ENCODE measurements around the gene UGT2A2.
"Not testable (repeated sequence)": the region's sequence is repeated elsewhere in the genome, so short reads cannot be mapped to it uniquely, and the experiment has no call there.

The UGT2A2 gene

DNA sequence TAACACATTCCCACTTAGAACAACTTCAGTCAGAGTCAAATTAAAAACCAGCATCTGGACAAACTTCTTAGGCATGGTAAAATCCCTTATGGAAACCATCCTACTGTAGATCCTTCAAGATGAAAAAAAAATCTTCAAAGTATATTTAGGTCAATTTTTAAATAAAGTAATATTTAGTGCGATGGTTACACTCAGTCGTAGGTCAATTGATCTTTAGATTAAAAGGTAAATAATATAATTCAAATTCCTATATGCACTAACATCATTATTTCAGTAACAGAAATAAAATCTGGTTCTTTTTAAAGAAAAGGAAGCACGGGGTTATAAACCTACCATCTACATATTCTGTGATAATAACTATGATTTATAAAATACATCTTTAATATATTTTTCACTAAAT is at the start of gene UGT2A2:
Gene UGT2A2, minus strand, starts transcription at position 101 of the 400 bp plus-strand sequence. Its CDS starts 2 bp downstream, at position 99.
- no peak for DNase-seq

DNA sequence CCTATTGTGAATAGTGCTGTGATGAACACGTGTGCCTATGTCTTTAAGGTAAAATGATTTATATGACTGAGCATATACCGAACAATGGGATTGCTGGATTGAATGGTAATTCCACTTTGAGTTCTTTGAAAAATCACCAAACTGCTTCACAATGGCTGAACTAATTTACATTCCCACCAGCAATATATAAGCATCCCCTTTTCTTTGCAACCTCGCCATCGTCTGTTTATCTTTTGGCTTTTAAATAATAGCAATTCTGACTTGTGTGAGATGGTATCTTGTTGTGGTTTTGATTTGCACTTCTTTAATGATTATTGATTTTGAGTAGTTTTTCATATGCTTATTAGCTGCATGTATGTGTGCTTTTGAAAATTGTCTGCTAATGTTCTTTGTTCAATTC is 45.4 kb upstream of the UGT2A2 start:
- no peak for DNase-seq

DNA sequence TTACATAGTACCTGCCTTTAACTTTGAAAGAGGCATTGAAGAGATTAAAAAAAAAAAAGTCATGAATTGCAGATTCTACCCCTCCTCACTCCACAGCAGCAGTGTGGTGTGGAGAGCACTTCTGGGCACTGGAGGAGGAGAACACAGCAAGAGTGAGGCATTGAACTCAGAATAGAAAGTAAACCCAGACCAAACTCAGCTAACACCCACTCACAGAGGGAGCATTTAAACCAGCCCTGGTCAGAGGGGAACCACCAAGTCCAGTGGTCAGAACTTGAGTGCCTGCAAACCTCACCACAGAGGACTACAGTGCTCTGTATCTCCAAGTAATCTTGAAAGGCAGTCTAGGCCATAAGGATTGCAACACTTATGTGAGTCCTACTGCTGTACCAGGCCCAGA is 29.2 kb upstream of the UGT2A2 start:
- DNase-seq, result no peak

DNA sequence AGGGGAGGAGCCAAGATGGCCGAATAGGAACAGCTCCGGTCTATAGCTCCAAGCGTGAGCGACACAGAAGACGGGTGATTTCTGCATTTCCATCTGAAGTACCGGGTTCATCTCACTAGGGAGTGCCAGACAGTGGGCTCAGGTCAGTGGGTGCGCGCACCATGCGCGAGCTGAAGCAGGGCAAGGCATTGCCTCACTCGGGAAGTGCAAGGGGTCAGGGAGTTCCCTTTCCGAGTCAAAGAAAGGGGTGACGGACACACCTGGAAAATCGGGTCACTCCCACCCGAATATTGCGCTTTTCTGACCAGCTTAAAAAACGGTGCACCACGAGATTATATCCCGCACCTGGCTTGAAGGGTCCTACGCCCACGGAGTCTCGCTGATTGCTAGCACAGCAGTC is 24.6 kb upstream of the UGT2A2 start:
- DNase-seq, result not testable (repeated sequence)

DNA sequence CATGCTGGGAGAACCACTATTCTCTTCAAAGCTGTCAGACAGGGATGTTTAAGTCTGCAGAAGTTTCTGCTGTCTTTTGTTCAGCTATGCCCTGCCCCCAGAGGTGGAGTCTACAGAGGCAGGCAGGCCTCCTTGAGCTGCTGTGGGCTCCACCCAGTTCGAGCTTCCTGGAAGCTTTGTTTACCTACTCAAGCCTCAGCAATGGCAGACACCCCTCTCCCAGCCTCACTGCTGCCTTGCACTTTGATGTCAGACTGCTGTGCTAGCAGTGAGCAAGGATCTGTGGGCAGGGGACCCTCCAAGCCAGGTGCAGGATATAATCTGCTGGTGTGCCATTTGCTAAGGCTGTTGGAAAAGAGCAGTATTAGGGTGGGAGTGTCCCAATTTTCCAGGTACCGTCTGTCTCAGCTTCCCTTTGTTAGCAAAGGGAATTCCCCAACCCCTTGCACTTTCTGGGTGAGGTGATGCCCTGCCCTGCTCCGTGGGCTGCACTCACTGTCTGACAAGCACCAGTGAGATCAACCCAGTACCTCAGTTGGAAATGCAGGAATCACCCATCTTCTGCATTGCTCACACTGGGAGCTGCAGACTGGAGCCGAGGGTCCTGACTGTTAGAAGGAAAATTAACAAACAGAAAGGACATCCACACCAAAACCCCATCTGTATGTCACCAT is 21.8 kb upstream of the UGT2A2 start:
- DNase-seq, result peak in 5 of 6 experiments; percentile 1 to 40 (median 8)

DNA sequence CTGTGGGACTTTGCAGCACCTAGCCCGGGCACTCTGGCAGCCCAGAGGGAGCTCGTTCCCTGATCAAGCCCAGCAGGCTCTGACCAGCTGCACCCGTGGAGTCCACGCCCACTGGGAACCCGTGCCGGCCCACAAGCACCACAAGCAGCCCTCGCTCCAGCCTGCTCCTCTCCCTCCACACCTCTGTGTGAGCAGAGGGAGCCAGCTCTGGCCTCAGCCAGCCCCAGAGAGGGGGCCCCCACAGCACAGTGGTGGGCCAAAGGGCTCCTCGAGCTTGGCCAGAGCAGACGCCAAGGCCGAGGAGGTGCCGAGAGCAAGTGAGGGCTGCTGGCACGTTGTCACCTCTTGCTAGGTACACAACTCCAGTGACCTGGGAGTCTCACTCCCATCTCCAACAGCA is 18.7 kb upstream of the UGT2A2 start:
- no peak for DNase-seq

DNA sequence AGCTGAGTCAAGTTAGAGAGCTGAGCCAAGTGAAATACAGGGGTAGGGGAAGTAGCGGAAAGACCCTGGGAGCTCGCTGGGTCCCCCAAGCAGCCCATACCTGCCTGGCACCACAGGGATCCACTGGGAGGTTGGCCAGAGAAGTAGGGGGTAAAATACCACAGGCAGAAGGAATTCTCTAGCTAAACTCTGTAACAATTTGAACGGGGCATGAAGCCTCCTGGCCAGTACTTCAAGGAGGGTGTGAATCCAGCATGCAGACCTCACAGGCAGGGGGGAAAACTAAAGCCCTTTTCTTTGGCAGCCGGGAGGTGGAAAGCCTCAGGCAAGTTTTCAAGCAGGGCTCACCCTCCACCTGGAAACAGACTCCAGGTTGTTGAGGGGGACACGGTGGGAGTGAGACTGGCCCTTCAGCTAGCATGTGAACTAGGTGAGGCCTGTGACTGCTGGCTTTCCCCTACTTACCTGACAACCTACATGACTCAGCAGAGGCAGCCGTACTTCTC is 17.3 kb upstream of the UGT2A2 start:
- no peak for DNase-seq

DNA sequence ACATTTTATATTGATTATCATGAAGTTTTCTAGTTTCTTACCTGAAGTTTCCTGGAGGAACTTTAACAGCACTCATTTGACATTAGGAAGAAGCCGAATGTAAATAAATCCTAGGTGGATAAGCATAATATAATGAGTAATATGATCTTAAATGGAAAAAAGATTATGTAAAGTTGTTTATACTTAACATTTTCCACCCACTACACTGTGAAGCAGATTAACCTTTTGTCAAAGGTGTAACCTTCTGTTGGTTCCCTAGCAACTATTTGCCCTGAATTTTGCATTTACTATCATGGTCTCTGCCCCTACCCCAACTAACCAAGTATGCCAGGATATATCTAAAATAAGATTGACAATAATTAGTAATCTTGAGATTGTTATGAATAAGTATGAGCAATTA is 13.7 kb upstream of the UGT2A2 start, which contains the start of gene UGT2A1:
Gene UGT2A1, minus strand, starts transcription at position 101 of the 400 bp plus-strand sequence. CDS start 5,603 bp downstream, outside the sequence.
- DNase-seq, result no peak

DNA sequence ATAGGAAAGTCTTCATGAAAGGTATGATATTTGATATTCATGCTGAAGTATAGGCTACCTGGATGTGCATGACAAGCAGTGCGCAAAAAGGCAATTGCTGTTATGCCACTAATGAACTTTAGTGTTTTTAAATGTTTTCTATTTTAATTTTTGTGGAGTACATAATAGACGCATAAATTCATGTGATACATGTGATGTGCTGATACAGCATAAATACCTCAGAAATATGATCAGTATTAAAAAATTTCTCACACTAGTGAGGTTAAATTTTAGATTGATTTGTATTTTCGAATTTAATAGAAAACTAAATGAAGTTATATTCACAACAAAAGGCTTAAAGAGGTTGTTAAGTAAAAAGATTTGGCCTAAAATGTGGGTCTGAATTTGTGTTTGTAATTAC is 11.4 kb upstream of the UGT2A2 start:
- no peak for DNase-seq

DNA sequence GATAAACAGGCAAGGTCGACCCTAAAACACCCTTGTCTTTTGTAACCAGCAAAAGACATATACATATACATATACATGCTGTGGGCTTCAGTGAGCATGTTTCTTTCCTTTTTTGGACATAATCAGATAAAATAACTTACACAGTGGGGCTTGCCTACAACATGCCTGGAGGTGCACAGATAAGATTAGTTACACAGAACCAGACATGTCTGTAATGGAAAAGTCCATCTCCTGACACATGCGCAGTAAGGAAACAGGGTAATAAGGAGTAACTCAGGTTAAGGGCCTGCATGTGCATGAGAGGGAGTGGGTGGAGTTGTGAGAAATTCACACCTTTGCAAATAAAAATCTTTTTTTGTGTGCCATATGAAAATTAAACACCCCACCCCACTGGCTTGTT is 10.2 kb upstream of the UGT2A2 start:
- no peak for DNase-seq

DNA sequence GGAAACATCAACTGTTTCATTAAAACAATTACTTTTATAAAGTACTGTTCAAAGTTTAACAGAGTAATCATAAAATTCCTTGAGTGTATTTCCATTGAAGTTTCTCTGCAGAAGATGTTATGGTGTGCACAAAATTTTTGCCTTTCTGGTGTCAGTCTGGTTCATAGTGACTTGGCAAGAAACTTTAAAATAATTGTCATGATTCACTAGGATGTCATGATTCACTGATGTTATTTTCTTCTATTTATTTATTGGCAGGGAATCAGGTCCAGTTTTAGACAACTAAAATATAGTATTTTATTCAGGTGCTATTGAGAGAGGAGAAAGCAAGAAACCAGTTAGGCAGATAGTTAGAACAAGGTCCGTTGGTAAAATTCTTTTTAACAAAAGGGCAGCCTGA is 9.8 kb upstream of the UGT2A2 start:
- no peak for DNase-seq

DNA sequence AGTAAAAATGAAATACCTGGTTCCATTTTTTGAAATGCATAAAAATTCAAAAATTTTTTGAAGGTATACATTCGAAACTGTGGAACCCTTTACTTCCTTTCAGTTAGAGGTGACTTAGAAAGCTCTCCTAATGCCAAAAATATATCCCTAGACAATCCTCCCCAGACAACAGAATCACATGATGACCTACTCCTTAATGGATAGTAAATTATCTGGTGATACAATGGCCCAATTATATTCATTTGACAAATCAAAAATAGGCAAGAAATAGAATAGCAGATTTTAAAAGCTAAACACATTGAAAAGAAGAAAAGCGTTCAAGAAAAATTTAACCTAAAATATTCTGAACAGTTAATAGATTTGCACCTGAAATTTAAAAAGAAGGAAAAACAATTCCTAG is 3.5 kb upstream of the UGT2A2 start:
- no peak for DNase-seq

DNA sequence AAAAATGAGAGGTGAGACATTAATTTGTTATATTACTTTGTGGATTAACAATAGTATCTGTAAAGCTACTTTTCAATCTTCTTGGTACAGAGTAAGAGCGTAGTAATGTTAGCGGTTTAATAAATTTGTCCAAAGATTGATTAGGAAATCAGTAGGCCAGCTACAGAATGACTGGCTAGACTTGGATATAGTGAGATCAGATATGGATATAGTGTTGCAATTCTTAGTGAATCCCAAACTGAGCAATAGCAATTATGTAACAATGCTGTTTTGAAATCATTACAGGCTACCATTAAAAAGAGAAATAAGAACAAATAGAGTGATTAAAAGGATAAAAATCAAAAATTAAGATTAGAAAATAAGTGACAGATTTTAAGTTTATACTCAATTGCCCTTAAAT is 847 bp upstream of the UGT2A2 start:
- no peak for DNase-seq

DNA sequence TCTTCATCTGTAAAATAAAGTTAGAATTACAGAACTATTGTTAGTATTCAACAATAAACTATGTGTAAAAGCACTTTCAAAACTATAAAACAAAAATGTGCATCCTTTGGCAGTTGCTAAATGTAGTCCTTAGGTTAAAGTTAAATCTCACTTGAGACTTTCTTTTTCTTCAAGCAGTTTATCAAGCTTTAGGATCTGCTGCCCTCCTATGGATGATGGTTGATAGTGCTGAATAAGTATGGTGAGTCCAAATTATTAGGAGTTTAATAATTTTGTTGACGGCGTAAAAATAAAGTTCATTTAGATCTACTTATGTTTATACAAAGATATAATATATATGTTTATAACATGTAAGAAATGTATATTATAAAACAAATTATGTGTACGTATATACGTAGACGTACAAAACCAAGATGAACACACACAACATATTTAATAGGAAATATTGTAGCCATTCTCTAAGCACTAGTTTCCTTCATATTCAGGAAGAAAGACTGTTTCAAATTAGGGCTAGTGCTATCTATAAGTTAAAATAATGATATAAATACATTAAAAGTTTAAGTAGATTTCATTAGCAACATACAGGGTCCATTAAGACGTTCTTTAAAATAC is 22.3 kb downstream of the UGT2A2 start:
- no peak for DNase-seq

DNA sequence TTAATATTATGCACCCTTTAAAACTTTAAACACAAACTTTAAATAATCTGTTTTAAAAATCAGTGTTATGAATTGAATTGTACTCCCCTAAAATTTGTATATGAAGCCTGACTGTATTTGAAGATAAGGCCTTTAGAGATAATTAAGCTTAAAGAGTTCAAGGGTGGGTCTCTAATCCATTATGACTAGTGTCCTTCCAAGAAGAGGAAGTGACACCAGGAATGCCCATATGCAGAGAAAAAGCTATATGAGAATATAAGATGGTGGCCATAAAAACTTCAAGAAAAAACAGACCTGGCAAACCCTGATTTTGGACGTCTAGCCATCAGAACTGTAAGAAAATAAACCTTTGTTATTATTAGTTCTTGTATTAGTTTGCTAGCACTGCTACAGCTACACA is 29.0 kb downstream of the UGT2A2 start:
- DNase-seq, result no peak

DNA sequence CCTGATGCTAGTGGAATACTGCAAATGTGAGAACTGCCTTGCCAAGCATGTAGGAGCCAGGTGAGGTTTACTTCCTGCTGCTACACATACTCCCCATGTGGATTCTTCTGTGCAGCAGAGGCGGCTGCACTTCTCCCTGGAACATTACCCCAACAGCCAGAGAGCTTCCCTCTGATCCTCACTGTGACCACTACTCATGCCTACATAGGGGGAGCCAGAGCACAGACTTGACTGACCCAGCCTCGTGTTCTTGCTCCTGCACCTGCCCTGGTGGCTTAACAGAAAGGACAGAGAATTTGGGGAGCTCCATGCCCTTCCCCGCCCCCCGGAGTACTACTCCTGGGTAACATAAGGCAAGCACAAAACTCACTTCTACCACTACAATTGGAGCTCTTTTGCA is 38.4 kb downstream of the UGT2A2 start:
- DNase-seq, result no peak

DNA sequence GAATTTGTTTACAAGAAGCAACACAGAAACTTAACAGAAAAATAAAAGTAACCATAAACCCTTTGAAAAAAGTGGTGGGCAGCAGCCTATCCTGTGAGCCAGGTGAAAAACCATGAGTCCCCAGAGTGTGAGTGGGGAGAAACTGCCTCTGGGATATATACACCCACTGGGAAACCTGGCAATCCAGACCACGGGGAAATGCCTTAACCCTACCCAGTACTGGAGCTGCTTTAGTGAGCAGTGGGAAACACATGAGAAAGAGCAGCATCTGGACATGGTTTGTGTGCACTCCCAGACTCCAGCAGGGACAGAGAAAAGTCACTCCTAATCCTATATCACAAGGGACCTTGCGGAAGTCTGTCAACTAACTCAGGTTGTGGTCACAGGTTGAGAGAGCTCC is 39.4 kb downstream of the UGT2A2 start:
- DNase-seq, result no peak

DNA sequence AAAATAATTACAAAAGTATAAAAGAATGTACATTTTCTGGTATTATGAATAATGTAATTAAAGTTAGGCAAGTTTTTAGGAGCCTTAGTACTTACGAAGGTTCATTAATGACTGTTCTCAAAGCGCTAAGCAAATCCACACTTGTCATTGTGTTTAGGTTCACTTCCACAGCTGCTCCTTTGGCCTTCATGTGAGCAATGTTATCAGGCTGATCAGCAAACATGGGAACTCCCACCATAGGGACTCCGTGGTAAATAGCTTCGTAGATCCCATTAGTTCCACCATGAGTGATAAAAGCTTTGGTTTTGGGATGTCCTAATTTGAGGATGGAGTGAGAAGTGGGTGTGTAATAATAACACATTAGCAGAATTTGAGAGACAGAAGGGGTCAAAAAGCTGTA is 45.1 kb downstream of the UGT2A2 start:
- DNase-seq, result no peak

DNA sequence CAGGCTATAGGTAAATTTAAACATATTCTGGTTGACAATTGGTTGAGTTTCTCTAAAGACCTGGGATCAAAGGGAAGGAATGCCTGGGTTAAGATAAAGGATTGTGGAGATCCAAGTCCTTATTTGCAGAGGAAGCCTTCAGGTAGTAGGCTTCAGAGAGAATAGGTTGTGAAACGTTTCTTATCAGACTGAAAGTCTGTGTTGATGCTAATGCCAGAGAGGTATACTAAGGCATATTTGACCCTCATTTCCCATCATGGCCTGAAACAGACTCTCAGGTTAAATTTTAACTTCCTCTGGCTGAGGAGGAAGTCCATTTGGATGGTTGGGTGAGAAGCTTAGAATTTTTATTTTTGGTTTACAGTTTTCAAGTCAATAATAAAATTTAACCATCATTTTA is 48.1 kb downstream of the UGT2A2 start:
- no peak for DNase-seq

DNA sequence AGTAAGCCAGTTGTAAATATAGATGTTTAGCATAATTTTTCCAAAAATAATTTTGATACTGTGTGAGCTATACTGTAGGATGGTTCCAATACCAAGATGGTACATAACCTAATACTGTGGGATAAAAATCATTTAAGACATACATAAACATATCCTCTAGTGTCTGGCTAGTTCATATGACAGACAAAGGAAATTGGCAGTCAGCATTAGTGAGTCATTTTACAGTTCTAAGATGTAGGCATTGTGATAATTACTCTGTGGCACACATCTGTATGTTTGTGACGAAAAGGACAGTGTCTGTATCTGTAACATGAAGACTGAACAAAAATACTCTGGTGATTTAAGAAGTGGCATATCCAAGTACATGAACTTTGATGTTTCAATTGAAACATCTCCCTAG is 49.6 kb downstream of the UGT2A2 start:
- DNase-seq, result no peak

DNA sequence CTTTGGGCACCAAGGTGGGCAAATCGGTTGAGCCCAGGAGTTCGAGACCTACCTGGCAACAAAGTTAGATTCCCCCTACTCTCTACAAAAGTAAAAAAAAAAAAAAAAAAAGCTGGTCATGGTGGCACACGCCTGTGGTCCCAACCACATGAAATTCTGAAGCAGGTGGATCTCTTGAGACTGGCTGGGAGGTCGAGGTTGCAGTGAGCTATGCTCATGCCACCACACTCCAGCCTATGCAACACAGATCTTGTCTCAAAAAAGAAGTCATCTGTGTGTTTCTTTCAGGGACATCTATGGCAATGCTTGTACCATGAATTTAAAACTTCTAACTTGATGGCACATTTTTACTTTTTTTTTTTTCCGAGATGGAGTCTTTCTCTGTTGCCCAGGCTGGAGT is 55.3 kb downstream of the UGT2A2 start:
- no peak for DNase-seq

DNA sequence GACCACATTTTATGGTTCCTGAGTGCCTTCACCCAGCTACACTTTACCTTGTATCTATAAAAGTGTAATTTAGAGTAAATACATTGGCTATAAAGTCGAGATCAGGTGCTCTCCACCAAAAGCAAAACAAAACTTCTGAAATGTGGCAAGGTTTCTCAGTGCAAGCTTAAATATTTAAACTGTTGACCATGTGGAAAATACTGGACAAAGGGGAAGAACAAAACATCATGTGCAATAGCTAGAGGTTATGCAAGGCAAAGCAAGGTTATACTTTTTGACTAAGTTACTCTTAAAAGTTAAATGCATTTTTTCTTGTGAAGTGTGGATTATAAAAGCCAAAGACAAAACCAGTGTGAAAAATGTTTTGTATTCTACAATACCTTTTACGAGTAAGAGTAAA is 55.9 kb downstream of the UGT2A2 start:
- DNase-seq, result no peak

DNA sequence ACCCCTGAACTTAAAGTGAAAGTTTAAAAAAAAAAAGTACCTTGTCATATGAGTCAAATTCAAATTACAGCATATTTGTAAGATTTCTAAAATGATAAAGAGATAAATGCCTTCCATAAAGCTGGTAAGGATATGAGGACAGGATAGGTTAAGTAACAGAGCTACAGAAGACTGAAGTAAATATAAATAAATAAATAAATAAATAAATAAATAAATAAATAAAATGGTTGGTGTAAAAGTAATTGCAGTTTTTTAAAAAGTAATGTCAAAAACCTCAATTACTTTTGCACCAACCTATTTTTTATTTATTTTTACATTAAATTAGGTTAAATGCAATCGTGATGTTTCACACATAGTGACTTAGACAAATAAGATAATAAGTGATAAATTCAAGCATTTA is 62.2 kb downstream of the UGT2A2 start:
- no peak for DNase-seq

DNA sequence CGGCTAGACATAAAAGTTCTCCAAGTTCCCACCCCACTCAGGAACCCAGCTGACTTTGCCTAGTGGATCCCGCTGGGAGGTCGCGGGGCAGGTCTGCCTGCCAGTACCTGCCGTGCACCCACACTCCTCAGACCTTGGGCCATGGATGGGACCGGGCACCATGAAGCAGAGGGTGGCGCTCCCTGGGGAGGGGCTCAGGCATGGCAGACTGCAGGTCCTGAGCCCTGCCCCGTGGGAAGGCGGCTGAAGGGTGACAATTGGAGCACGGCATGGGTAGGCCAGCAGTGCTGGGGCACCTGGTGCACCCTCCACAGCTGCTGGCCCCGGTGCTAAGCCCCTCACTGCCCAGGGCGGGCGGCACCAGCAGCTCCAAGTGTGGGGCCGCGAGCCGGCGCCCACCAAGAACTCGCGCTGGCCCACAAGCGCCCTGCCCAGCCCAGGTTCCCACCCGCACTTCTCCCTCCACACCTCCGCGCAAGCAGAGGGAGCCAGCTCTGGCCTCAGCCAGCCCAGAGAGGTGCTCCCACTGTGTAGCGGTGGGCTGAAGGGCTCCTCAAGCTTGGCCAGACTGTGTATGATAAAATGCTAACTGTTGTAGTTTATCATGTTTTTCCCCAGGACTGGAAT is 63.1 kb downstream of the UGT2A2 start:
- DNase-seq, result no peak
